WTC11 (cell line): ENCODE measurements around the gene DPP7. TPM values are rescaled to one million over a fixed set of nuclear protein-coding genes. Genes with fewer than 3 reads are reported as not detected.

Experiments used
- ATAC-seq: fragments of 200-7000 bp; cut with Tn5 transposase; 2 replicates; pipeline ENCODE4 v1.10.0; 2021; ENCODE audit warnings: mild to moderate bottlenecking, moderate library complexity
- CTCF ChIA-PET: fragments of 300-600 bp; sonication (Branson Sonifier 250); formaldehyde crosslinking; loops from one replicate; lab custom pipeline; 2021; ENCODE audit warnings: antibody characterized with exemption; lab: Charles Lee
- POLR2A ChIA-PET: fragments of 350-600 bp; sonication (Branson Sonifier 250); formaldehyde crosslinking; loops from one replicate; lab custom pipeline; 2021; ENCODE audit warnings: antibody characterized with exemption; lab: Charles Lee
- DNase-seq: peaks from one replicate; pipeline ENCODE4 v3.0.0; 2021; ENCODE audit warnings: low spot score
- H3K27ac Mint-ChIP-seq: 2 replicates; pipeline ENCODE4 v1.8.0; 2021; ENCODE audit warnings: mixed read lengths
- H3K27me3 Mint-ChIP-seq: 2 replicates; pipeline ENCODE4 v1.8.0; 2021; ENCODE audit warnings: low read depth, mild to moderate bottlenecking, moderate library complexity, mixed read lengths
- H3K36me3 Mint-ChIP-seq: 2 replicates; pipeline ENCODE4 v1.8.0; 2021; ENCODE audit warnings: mixed read lengths
- H3K4me1 Mint-ChIP-seq: 2 replicates; pipeline ENCODE4 v1.8.0; 2022; ENCODE audit warnings: mixed read lengths
- H3K4me3 Mint-ChIP-seq: 2 replicates; pipeline ENCODE4 v1.8.0; 2021; ENCODE audit warnings: mild to moderate bottlenecking, moderate library complexity, mixed read lengths
- H3K9me3 Mint-ChIP-seq: 2 replicates; pipeline ENCODE4 v1.8.0; 2021; ENCODE audit warnings: mixed read lengths
- CBFB ChIP-seq: sonication (generic); formaldehyde crosslinking; IDR thresholded peaks from 2 replicates; pipeline ENCODE4 v1.8.1; 2022; ENCODE audit warnings: mild to moderate bottlenecking, low read depth, missing genetic modification reagents
- CREM ChIP-seq: sonication (generic); formaldehyde crosslinking; IDR thresholded peaks from 2 replicates; pipeline ENCODE4 v1.8.1; 2022; ENCODE audit warnings: mild to moderate bottlenecking, missing genetic modification reagents, moderate library complexity
- E2F5 ChIP-seq: sonication (generic); formaldehyde crosslinking; IDR thresholded peaks from 2 replicates; pipeline ENCODE4 v1.8.1; 2022; ENCODE audit warnings: mild to moderate bottlenecking, moderate library complexity, missing genetic modification reagents
- ESRRA ChIP-seq: sonication (generic); formaldehyde crosslinking; IDR thresholded peaks from 2 replicates; pipeline ENCODE4 v1.8.1; 2022; ENCODE audit warnings: mild to moderate bottlenecking, missing genetic modification reagents, borderline replicate concordance
- ETV6 ChIP-seq: sonication (generic); formaldehyde crosslinking; IDR thresholded peaks from 2 replicates; pipeline ENCODE4 v1.8.1; 2022; ENCODE audit warnings: mild to moderate bottlenecking, missing genetic modification reagents
- FOXK1 ChIP-seq: sonication (generic); formaldehyde crosslinking; IDR thresholded peaks from 2 replicates; pipeline ENCODE4 v1.8.0; 2022; ENCODE audit warnings: mild to moderate bottlenecking, moderate library complexity, missing genetic modification reagents
- FOXP1 ChIP-seq: sonication (generic); formaldehyde crosslinking; IDR thresholded peaks from 2 replicates; pipeline ENCODE4 v1.8.0; 2022; ENCODE audit warnings: missing genetic modification reagents, mild to moderate bottlenecking, moderate library complexity, borderline replicate concordance
- MYBL2 ChIP-seq: sonication (generic); formaldehyde crosslinking; IDR thresholded peaks from 2 replicates; pipeline ENCODE4 v1.8.1; 2023; ENCODE audit warnings: mild to moderate bottlenecking, moderate library complexity, missing genetic modification reagents
- PRRX2 ChIP-seq: fragments of 250-450 bp; sonication (Bioruptor Pico); IDR thresholded peaks from 2 replicates; pipeline ENCODE4 v1.8.0; 2021; ENCODE audit warnings: mild to moderate bottlenecking
- SMAD3 ChIP-seq: sonication (generic); formaldehyde crosslinking; IDR thresholded peaks from 2 replicates; pipeline ENCODE4 v1.8.0; 2022; ENCODE audit warnings: missing genetic modification reagents, mild to moderate bottlenecking, borderline replicate concordance
- SP1 ChIP-seq: sonication (generic); formaldehyde crosslinking; conservative IDR thresholded peaks from 2 replicates; pipeline ENCODE4 v1.8.1; 2022; ENCODE audit warnings: missing genetic modification reagents
- TCF7 ChIP-seq: sonication (generic); formaldehyde crosslinking; IDR thresholded peaks from 2 replicates; pipeline ENCODE4 v1.8.0; 2022; ENCODE audit warnings: mild to moderate bottlenecking, low read depth, missing genetic modification reagents, moderate library complexity
- USF1 ChIP-seq: sonication (generic); formaldehyde crosslinking; IDR thresholded peaks from 2 replicates; pipeline ENCODE4 v1.8.0; 2022; ENCODE audit warnings: mild to moderate bottlenecking, missing genetic modification reagents
- ZBTB21 ChIP-seq: sonication (generic); formaldehyde crosslinking; IDR thresholded peaks from 2 replicates; pipeline ENCODE4 v1.8.1; 2023; ENCODE audit warnings: mild to moderate bottlenecking, missing genetic modification reagents, borderline replicate concordance
- ZNF138 ChIP-seq: sonication (generic); formaldehyde crosslinking; conservative IDR thresholded peaks from 2 replicates; pipeline ENCODE4 v1.8.1; 2022; ENCODE audit warnings: mild to moderate bottlenecking, moderate library complexity, missing genetic modification reagents
- ZNF423 ChIP-seq: fragments of 250-450 bp; sonication (Bioruptor Pico); IDR thresholded peaks from 2 replicates; pipeline ENCODE4 v2.1.2; 2022; ENCODE audit warnings: mild to moderate bottlenecking, moderate library complexity
- total RNA-seq: library from RNA; stranded (reverse); gene quantifications from 3 replicates; pipeline ENCODE4 v1.2.3, GENCODE V29; 2021
- TF ChIP-seq, protein P1 (sequence below): sonication (generic); formaldehyde crosslinking; IDR thresholded peaks from 2 replicates; pipeline ENCODE4 v1.8.0; 2023; ENCODE audit warnings: missing genetic modification reagents, mild to moderate bottlenecking, borderline replicate concordance
- TF ChIP-seq, protein P2 (sequence below): sonication (generic); formaldehyde crosslinking; IDR thresholded peaks from 2 replicates; pipeline ENCODE4 v1.8.1; 2023; ENCODE audit warnings: mild to moderate bottlenecking, missing genetic modification reagents
- TF ChIP-seq, protein P3 (sequence below): sonication (generic); formaldehyde crosslinking; IDR thresholded peaks from 2 replicates; pipeline ENCODE4 v1.8.0; 2022; ENCODE audit warnings: mild to moderate bottlenecking, missing genetic modification reagents
- TF ChIP-seq, protein P4 (sequence below): sonication (generic); formaldehyde crosslinking; IDR thresholded peaks from 2 replicates; pipeline ENCODE4 v1.8.1; 2023; ENCODE audit warnings: mild to moderate bottlenecking, missing genetic modification reagents, moderate library complexity
- TF ChIP-seq, protein P5 (sequence below): sonication (generic); formaldehyde crosslinking; IDR thresholded peaks from 2 replicates; pipeline ENCODE4 v1.8.0; 2022; ENCODE audit warnings: mild to moderate bottlenecking, missing genetic modification reagents

Gene DPP7
- total RNA-seq, 1 experiment from 2014 or later = 38.9 TPM

- TF ChIP-seq, protein P1, sequence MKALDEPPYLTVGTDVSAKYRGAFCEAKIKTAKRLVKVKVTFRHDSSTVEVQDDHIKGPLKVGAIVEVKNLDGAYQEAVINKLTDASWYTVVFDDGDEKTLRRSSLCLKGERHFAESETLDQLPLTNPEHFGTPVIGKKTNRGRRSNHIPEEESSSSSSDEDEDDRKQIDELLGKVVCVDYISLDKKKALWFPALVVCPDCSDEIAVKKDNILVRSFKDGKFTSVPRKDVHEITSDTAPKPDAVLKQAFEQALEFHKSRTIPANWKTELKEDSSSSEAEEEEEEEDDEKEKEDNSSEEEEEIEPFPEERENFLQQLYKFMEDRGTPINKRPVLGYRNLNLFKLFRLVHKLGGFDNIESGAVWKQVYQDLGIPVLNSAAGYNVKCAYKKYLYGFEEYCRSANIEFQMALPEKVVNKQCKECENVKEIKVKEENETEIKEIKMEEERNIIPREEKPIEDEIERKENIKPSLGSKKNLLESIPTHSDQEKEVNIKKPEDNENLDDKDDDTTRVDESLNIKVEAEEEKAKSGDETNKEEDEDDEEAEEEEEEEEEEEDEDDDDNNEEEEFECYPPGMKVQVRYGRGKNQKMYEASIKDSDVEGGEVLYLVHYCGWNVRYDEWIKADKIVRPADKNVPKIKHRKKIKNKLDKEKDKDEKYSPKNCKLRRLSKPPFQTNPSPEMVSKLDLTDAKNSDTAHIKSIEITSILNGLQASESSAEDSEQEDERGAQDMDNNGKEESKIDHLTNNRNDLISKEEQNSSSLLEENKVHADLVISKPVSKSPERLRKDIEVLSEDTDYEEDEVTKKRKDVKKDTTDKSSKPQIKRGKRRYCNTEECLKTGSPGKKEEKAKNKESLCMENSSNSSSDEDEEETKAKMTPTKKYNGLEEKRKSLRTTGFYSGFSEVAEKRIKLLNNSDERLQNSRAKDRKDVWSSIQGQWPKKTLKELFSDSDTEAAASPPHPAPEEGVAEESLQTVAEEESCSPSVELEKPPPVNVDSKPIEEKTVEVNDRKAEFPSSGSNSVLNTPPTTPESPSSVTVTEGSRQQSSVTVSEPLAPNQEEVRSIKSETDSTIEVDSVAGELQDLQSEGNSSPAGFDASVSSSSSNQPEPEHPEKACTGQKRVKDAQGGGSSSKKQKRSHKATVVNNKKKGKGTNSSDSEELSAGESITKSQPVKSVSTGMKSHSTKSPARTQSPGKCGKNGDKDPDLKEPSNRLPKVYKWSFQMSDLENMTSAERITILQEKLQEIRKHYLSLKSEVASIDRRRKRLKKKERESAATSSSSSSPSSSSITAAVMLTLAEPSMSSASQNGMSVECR = no peak
- TF ChIP-seq ZNF138 = no peak
- no peak for TF ChIP-seq TCF7 (CRISPR knock-in tag)
- no peak for TF ChIP-seq ZNF423 (CRISPR knock-in tag)
Observed at GRCh38 chr9:137087409-137087925, 27.1 kb downstream of the DPP7 start (continued).

GRCh38 chr9:137086531-137087408 is 27.8 kb downstream of the DPP7 start, which contains the start of gene MAN1B1:
Gene MAN1B1 (plus strand): TSS chr9:137086985. CDS start chr9:137087000, 15 bp downstream.
- peaks cover 16% of the 10 kb centered on the region for H3K4me1 Mint-ChIP-seq
- POLR2A ChIA-PET = interaction anchor here (0.6 to 2.2 kb wide), 12 partner anchors 9 to 156 kb away, joined by 3 to 21 read pairs (median 4); partner anchors contain the start of genes LRRC26, SAPCD2, TPRN and TUBB4B
- H3K27me3 Mint-ChIP-seq = peaks cover 9% of the 10 kb centered on the region
- TF ChIP-seq USF1 (CRISPR knock-in tag) (peak; percentile 90), E2F5 (CRISPR knock-in tag) (peak; percentile 78; the same call in 1 of the 2 replicates), PRRX2 (CRISPR knock-in tag) (no peak), ZBTB21 (CRISPR knock-in tag) (peak; percentile 29; the same call in 1 of the 2 replicates), ESRRA (CRISPR knock-in tag) (no peak), CREM (CRISPR knock-in tag) (peak; percentile 80; the same call in 1 of the 2 replicates), MYBL2 (CRISPR knock-in tag) (0 out of 2 replicates have a peak, but pooled peaks have one; percentile 90), CBFB (CRISPR knock-in tag) (no peak), FOXP1 (0 out of 2 replicates have a peak, but pooled peaks have one; percentile 60), FOXK1 (CRISPR knock-in tag) (peak; percentile 98), SP1 (CRISPR knock-in tag) (peak; percentile 85), ETV6 (peak; percentile 81), TCF7 (CRISPR knock-in tag) (no peak), SMAD3 (CRISPR knock-in tag) (0 out of 2 replicates have a peak, but pooled peaks have one; percentile 63)
- TF ChIP-seq, protein P2, sequence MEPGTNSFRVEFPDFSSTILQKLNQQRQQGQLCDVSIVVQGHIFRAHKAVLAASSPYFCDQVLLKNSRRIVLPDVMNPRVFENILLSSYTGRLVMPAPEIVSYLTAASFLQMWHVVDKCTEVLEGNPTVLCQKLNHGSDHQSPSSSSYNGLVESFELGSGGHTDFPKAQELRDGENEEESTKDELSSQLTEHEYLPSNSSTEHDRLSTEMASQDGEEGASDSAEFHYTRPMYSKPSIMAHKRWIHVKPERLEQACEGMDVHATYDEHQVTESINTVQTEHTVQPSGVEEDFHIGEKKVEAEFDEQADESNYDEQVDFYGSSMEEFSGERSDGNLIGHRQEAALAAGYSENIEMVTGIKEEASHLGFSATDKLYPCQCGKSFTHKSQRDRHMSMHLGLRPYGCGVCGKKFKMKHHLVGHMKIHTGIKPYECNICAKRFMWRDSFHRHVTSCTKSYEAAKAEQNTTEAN (CRISPR knock-in tag) = peak; percentile 50; the same call in 1 of the 2 replicates
- TF ChIP-seq, protein P3, sequence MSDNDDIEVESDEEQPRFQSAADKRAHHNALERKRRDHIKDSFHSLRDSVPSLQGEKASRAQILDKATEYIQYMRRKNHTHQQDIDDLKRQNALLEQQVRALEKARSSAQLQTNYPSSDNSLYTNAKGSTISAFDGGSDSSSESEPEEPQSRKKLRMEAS (CRISPR knock-in tag) = peak; percentile 96
- TF ChIP-seq, protein P4, sequence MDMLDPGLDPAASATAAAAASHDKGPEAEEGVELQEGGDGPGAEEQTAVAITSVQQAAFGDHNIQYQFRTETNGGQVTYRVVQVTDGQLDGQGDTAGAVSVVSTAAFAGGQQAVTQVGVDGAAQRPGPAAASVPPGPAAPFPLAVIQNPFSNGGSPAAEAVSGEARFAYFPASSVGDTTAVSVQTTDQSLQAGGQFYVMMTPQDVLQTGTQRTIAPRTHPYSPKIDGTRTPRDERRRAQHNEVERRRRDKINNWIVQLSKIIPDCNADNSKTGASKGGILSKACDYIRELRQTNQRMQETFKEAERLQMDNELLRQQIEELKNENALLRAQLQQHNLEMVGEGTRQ = peak; percentile 90
- TF ChIP-seq, protein P5, sequence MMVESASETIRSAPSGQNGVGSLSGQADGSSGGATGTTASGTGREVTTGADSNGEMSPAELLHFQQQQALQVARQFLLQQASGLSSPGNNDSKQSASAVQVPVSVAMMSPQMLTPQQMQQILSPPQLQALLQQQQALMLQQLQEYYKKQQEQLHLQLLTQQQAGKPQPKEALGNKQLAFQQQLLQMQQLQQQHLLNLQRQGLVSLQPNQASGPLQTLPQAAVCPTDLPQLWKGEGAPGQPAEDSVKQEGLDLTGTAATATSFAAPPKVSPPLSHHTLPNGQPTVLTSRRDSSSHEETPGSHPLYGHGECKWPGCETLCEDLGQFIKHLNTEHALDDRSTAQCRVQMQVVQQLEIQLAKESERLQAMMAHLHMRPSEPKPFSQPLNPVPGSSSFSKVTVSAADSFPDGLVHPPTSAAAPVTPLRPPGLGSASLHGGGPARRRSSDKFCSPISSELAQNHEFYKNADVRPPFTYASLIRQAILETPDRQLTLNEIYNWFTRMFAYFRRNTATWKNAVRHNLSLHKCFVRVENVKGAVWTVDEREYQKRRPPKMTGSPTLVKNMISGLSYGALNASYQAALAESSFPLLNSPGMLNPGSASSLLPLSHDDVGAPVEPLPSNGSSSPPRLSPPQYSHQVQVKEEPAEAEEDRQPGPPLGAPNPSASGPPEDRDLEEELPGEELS (CRISPR knock-in tag) = peak; percentile 74; the same call in 1 of the 2 replicates
- peak within 1 kb of the TSS; percentile 85 for H3K4me3 Mint-ChIP-seq
- peaks cover 8% of the 10 kb centered on the region for H3K36me3 Mint-ChIP-seq
- peak within 1 kb of the TSS; percentile 91 for H3K27ac Mint-ChIP-seq
- H3K9me3 Mint-ChIP-seq = no peaks in the 10 kb centered on the region
- CTCF ChIA-PET = interaction anchor here (0.5 to 8.7 kb wide), 28 partner anchors 9 to 359 kb away, joined by 3 to 177 read pairs (median 5); partner anchors contain the start of genes C8G, EXD3, NOXA1 and NPDC1
- DNase-seq (peak; percentile 99), ATAC-seq (peak; percentile 95)
